NCI-H774 (cell line): ENCODE data around the gene TPPP3.

Experiments
- DNase-seq: peaks from one replicate; lab custom pipeline; 2025; lab: John Stamatoyannopoulos, UW

TPPP3 gene

DNA sequence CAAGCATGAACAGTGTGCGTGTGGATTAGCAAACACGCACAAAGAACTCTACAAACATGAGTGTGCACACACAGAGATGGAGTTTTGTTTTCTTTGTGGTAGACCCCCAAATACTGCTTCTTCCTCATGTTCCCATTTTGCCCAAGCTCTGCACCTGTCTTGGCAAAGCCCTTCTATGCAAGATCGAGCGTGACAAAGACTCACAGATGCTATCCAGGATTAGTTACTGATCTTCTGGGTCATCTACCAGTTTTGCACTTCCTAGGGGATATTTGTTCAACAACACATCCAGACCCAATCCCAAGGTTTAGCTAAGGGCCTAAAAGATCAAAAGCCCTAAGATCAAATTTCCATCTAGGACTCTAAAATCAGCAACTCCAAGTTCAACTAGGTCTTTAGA lies 50.7 kb downstream of the TPPP3 start:
- DNase-seq, result no peak

DNA sequence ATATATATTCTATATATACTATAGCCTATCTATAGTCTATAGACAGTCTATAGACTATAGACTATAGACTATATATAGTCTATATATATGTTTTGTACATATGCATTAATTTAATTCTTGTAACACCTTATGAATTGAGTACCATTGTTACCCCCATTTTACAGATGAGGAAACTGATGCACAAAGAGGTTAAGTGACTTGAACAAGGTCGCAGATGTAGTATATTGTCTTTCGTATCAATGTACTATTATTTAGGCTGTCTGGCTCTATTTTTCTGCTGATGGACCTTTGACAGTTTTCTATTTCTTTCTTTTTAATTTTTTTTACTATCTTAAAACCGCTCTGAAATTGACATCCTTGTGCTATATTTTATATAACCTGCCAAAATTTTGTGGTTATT lies 52.0 kb downstream of the TPPP3 start:
- no peak for DNase-seq
